CD14-positive monocyte (primary cell): ENCODE measurements around the gene GAS7. TPM values are rescaled to one million over a fixed set of nuclear protein-coding genes. Genes with fewer than 3 reads are reported as not detected.

Source experiments
- DNase-seq, 3 donors: peaks; one replicate each; pipeline ENCODE4 v3.0.0-alpha.2; 2011 to 2022
- H2AFZ ChIP-seq: 2 replicates; pipeline ENCODE4 v1.6.0; 2012; ENCODE audit warnings: mild to moderate bottlenecking, low read depth, low read length, inconsistent platforms; ENCODE audit not compliant: insufficient read depth, poor library complexity, severe bottlenecking
- H3K27ac ChIP-seq, 2 donors: 1 replicate in 1 of 2; 2 replicates in 1 of 2; pipeline ENCODE4 v1.5.1; 2012 to 2013; ENCODE audit warnings: low read length in 2 of 2, control low read depth in 1 of 2, inconsistent platforms in 1 of 2, low read depth in 1 of 2, mild to moderate bottlenecking in 1 of 2
- H3K27me3 ChIP-seq, 2 donors: one replicate each; pipeline versions ENCODE4 v1.6.0 to v1.6.1; 2011 to 2013; ENCODE audit warnings: low read length in 2 of 2; ENCODE audit not compliant: control insufficient read depth in 2 of 2, insufficient read depth in 2 of 2
- H3K36me3 ChIP-seq, 2 donors: replicated peaks in 1 of 2; 1 replicate in 1 of 2; 2 replicates in 1 of 2; pipeline versions ENCODE4 v1.5.1 to v1.6.1; 2012 to 2013; ENCODE audit warnings: low read length in 2 of 2, control low read depth in 1 of 2, inconsistent platforms in 1 of 2, mild to moderate bottlenecking in 1 of 2; ENCODE audit not compliant: insufficient read depth in 2 of 2, control insufficient read depth in 1 of 2
- H3K4me1 ChIP-seq, 2 donors: 1 replicate in 1 of 2; 2 replicates in 1 of 2; pipeline versions ENCODE4 v1.5.1 to v1.6.1; 2012 to 2013; ENCODE audit warnings: low read length in 2 of 2, control low read depth in 1 of 2, inconsistent platforms in 1 of 2, mild to moderate bottlenecking in 1 of 2, moderate library complexity in 1 of 2; ENCODE audit not compliant: insufficient read depth in 2 of 2, control insufficient read depth in 1 of 2
- H3K4me2 ChIP-seq: replicated peaks from 2 replicates; pipeline ENCODE3; 2012; ENCODE audit warnings: low read length, moderate library complexity, mild to moderate bottlenecking; ENCODE audit not compliant: poor library complexity, severe bottlenecking; ENCODE audit errors: extremely low read depth
- H3K4me3 ChIP-seq, 3 experiments: fragments of 200-600 bp in 1 of 3; sonication (generic) in 1 of 3; replicated peaks in 1 of 3; 1 replicate in 2 of 3; 2 replicates in 1 of 3; pipeline ENCODE4 v1.5.1; 2011 to 2013; ENCODE audit warnings: low read length in 3 of 3, mild to moderate bottlenecking in 3 of 3, control low read depth in 2 of 3, low read depth in 2 of 3, inconsistent platforms in 1 of 3, moderate library complexity in 1 of 3
- H3K79me2 ChIP-seq: 2 replicates; pipeline ENCODE4 v1.6.0; 2012; ENCODE audit warnings: mild to moderate bottlenecking, control low read depth, inconsistent platforms, low read length, moderate library complexity; ENCODE audit not compliant: insufficient read depth
- H3K9ac ChIP-seq: 2 replicates; pipeline ENCODE4 v1.6.0; 2017; ENCODE audit warnings: low read length, mild to moderate bottlenecking; ENCODE audit not compliant: insufficient read depth, poor library complexity, severe bottlenecking
- H3K9me3 ChIP-seq, 2 donors: replicated peaks in 1 of 2; 1 replicate in 1 of 2; 2 replicates in 1 of 2; pipeline versions ENCODE4 v1.5.1 to v1.6.1; 2012 to 2013; ENCODE audit warnings: low read length in 2 of 2, control low read depth in 1 of 2; ENCODE audit not compliant: control insufficient read depth in 1 of 2, insufficient read depth in 1 of 2
- H4K20me1 ChIP-seq: 2 replicates; pipeline ENCODE4 v1.6.0; 2012; ENCODE audit warnings: mild to moderate bottlenecking, low read length, control low read depth, moderate library complexity; ENCODE audit not compliant: insufficient read depth
- H3K27ac Mint-ChIP-seq, 7 donors: one replicate each; pipeline ENCODE4 v1.8.0; 2020; ENCODE audit warnings: mild to moderate bottlenecking in 7 of 7, mixed read lengths in 7 of 7, moderate library complexity in 6 of 7, inconsistent platforms in 2 of 7
- H3K27me3 Mint-ChIP-seq, 3 donors: one replicate each; pipeline ENCODE4 v1.8.0; 2021 to 2022; ENCODE audit warnings: low read depth in 3 of 3, mild to moderate bottlenecking in 3 of 3, mixed read lengths in 3 of 3, moderate library complexity in 3 of 3, inconsistent platforms in 1 of 3
- H3K36me3 Mint-ChIP-seq, 2 donors: one replicate each; pipeline ENCODE4 v1.8.0; 2020; ENCODE audit warnings: mixed read lengths in 2 of 2, inconsistent platforms in 1 of 2, mild to moderate bottlenecking in 1 of 2
- H3K4me1 Mint-ChIP-seq: one replicate; pipeline ENCODE4 v1.8.0; 2020; ENCODE audit warnings: mild to moderate bottlenecking, mixed read lengths
- H3K4me3 Mint-ChIP-seq, 2 donors: one replicate each; pipeline ENCODE4 v1.8.0; 2020; ENCODE audit warnings: mild to moderate bottlenecking in 2 of 2, mixed read lengths in 2 of 2, moderate library complexity in 1 of 2
- H3K9me3 Mint-ChIP-seq, 7 donors: one replicate each; pipeline ENCODE4 v1.8.0; 2020 to 2022; ENCODE audit warnings: mixed read lengths in 7 of 7, mild to moderate bottlenecking in 6 of 7, moderate library complexity in 6 of 7, inconsistent platforms in 2 of 7
- CTCF ChIP-seq: fragments of 200-600 bp; IDR thresholded peaks from one replicate; pipeline ENCODE4 v1.8.0; 2022; ENCODE audit warnings: antibody characterized with exemption, mild to moderate bottlenecking
- WGBS: methylation state at CpG from one replicate; pipeline ENCODE4 v1.1.5; 2013; ENCODE audit warnings: missing lambda C conversion rate; ENCODE audit not compliant: insufficient coverage; 5-methylcytosine and 5-hydroxymethylcytosine counted together
- intact Hi-C, 2 donors: fragments of 100-400 bp; cut with micrococcal nuclease; formaldehyde crosslinking; loops; one replicate each; pipeline versions ENCODE4 v1.15.0 to v1.15.1; 2023
- polyA plus RNA-seq, 3 donors: library from polyadenylated mRNA; depleted of rRNA in 1 of 3; unstranded in 2 of 3; stranded (reverse) in 1 of 3; fragments of 300-500 nt in 2 of 3; fragments of >200 nt in 1 of 3; fragmentation: Illumina TruSeq in 2 of 3; gene quantifications; 1 replicate in 2 of 3; 2 replicates in 1 of 3; pipeline ENCODE4 v1.2.3, GENCODE V29; 2012 to 2021

The GAS7 gene
- polyA plus RNA-seq, 3 donors, result 53.1 to 91.9 (median 66.6) TPM

- WGBS, result 93% methylated on average over 2 of the region's 5 CpGs
- peaks cover 89 to 98% of the 10 kb centered on the region in 2 donors for H3K36me3 Mint-ChIP-seq
- peaks cover 0 to 2% (median 0%) of the 10 kb centered on the region in 7 donors for H3K9me3 Mint-ChIP-seq
- H4K20me1 ChIP-seq, result peaks cover 69% of the 10 kb centered on the region
- H2AFZ ChIP-seq, result no peak overlapping the region
- no peak for DNase-seq
- intact Hi-C loops, result no loop called here
- H3K36me3 ChIP-seq, result peaks cover 88 to 100% of the 10 kb centered on the region in 2 donors
- H3K9ac ChIP-seq, result no peak overlapping the region
- H3K27me3 ChIP-seq, result no peaks in the 10 kb centered on the region
- H3K9me3 ChIP-seq, result no peaks in the 10 kb centered on the region
- no peak for TF ChIP-seq CTCF
- no peak overlapping the region for H3K27ac ChIP-seq
- H3K4me3 ChIP-seq, result no peak overlapping the region
- no peaks in the 10 kb centered on the region for H3K27me3 Mint-ChIP-seq
- H3K79me2 ChIP-seq, result no peaks in the 10 kb centered on the region
- peak overlapping the region in 3 of 7 donors; percentile 19 to 56 (median 21) for H3K27ac Mint-ChIP-seq
- no peak overlapping the region for H3K4me2 ChIP-seq
- no peaks in the 10 kb centered on the region for H3K4me1 Mint-ChIP-seq
- H3K4me1 ChIP-seq, result no peaks in the 10 kb centered on the region
- no peak overlapping the region for H3K4me3 Mint-ChIP-seq
These were observed 279.5 kb downstream of the GAS7 start for GRCh38 chr17:9918804-9919352.

- Mint-ChIP-seq H3K4me1 (no peaks in the 10 kb centered on the region), H3K9me3 (peaks cover 0 to 2% (median 0%) of the 10 kb centered on the region in 7 donors), H3K27me3 (no peaks in the 10 kb centered on the region), H3K27ac (peak overlapping the region in 3 of 7 donors; percentile 2 to 22 (median 19)), H3K36me3 (peaks cover 89 to 99% of the 10 kb centered on the region in 2 donors), H3K4me3 (no peak overlapping the region)
- no peak for TF ChIP-seq CTCF
- 100% methylated on average over 5 of the region's 8 CpGs for WGBS
- Histone ChIP-seq H3K9ac (no peak overlapping the region), H3K36me3 (peaks cover 88 to 100% of the 10 kb centered on the region in 2 donors), H3K4me1 (no peaks in the 10 kb centered on the region), H3K4me3 (no peak overlapping the region), H2AFZ (no peak overlapping the region), H3K27ac (no peak overlapping the region), H3K9me3 (no peaks in the 10 kb centered on the region), H3K79me2 (no peaks in the 10 kb centered on the region), H3K27me3 (no peaks in the 10 kb centered on the region), H3K4me2 (no peak overlapping the region), H4K20me1 (peaks cover 70% of the 10 kb centered on the region)
- no peak for DNase-seq
- intact Hi-C loops, result no loop called here
These were observed 280.1 kb downstream of the GAS7 start for GRCh38 chr17:9918352-9918751.
